Esophagus squamous epithelium (tissue), 4 donors: ENCODE results near the gene WWTR1.

Source experiments
- POLR2A ChIP-seq, 4 donors: fragments of 450-650 bp; IDR thresholded peaks; one replicate each; pipeline ENCODE4 v1.6.1; 2017; ENCODE audit warnings: antibody characterized with exemption in 4 of 4, mild to moderate bottlenecking in 4 of 4, moderate library complexity in 3 of 4
- TF ChIP-seq, protein P1 (sequence below), 6 experiments: fragments of 450-650 bp in 4 of 6; fragments of 200-600 bp in 2 of 6; sonication (generic) in 2 of 6; IDR thresholded peaks; one replicate each; pipeline ENCODE4 v1.5.1; 2016 to 2019; ENCODE audit warnings: antibody characterized with exemption in 6 of 6, mild to moderate bottlenecking in 4 of 6, moderate library complexity in 4 of 6

DNA sequence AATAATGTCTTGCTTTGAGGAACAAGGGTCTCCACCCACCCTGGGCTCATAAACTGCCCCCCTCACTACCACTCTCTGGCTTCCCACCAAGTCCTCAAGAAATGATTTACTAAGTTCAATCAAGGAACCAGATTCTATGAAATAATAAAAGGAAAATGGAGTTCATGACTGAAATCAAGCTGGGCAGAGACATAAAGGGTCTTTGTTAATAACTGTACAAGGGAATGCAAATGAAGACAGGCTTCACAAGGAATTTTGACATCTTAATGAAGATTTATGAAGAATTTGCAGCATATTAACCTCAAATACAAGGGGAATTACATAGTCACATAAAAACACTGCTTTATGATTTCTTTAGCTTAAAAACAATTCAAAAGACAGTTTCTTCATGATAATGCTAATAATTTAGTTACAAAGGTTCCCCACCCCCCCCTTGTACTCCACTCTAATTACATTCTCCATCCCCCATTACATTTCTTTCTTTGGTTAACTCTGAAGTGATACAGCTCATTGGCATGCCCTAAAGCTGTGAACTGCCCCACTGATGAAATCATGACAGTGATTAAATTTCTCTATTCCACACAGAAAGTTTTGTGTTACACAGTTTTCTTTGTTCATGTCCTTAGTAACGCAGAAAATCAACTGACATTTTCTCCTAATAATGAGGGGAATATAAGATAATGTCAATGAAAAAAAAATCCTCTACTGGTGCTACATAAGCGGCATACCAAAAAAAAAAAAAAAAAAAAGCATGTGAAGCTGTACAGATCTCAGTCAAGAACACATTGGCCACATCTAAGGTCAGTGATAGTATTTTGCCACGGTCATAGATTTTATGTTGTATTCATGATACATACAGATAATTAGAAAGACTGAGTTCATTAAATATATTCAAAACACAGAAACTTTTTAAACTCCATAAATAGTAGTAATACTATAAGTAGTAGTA lies 54.4 kb downstream of the WWTR1 start:
- TF ChIP-seq, protein P1, sequence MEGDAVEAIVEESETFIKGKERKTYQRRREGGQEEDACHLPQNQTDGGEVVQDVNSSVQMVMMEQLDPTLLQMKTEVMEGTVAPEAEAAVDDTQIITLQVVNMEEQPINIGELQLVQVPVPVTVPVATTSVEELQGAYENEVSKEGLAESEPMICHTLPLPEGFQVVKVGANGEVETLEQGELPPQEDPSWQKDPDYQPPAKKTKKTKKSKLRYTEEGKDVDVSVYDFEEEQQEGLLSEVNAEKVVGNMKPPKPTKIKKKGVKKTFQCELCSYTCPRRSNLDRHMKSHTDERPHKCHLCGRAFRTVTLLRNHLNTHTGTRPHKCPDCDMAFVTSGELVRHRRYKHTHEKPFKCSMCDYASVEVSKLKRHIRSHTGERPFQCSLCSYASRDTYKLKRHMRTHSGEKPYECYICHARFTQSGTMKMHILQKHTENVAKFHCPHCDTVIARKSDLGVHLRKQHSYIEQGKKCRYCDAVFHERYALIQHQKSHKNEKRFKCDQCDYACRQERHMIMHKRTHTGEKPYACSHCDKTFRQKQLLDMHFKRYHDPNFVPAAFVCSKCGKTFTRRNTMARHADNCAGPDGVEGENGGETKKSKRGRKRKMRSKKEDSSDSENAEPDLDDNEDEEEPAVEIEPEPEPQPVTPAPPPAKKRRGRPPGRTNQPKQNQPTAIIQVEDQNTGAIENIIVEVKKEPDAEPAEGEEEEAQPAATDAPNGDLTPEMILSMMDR (IDR thresholded peaks at IDR 0.05) = no peak
- no peak for TF ChIP-seq POLR2A (IDR thresholded peaks at IDR 0.05)
